SW 1271 (cell line): Measurements from ENCODE around the gene SLC16A1.
A peak's percentile ranks its signal among the peaks of the same experiment; 100 is the strongest.
"Not testable (repeated sequence)": the region's sequence is repeated elsewhere in the genome, so short reads cannot be mapped to it uniquely, and the experiment has no call there.

Experiments used
- DNase-seq, 2 experiments: peaks; one replicate each; lab custom pipeline; 2025; lab: John Stamatoyannopoulos, UW

The SLC16A1 gene

DNA sequence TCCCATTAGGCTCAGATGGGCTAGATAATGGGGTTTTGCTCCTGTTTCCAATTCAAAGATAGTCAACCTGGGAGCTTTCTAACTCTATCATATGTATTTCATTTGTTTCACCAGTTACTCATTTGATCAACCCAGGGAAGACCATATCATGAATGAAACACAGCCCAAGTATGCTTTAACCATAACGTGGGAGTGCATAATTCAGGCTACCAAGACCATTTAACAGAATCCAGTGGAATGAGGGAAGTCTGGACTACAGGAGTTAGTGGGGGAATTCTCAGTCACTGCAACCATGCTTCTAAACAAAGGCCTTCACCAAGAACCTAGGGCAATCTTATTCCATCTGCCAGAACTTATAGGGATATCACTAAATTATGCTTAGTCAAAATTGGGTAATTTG, 15.0 kb upstream of the SLC16A1 start:
- DNase-seq: no peak

DNA sequence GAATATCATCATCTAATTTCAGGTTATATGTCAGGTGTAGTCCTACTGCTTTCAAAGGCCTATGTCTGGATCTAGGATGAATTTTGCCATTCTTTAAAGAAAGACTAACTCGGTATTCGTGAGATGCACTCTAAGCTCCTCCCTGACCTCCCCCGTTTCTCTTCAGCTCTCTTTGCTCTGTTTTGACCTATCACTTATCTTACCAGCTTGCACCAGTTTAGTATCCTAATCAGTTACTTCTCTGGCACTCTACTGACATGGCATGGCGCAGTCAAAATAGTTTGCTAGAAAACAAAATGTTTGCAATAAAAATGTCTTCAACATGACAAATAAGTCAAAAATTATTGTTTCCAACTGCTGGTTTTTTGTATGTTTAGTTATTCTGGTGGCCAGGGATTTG, 8.4 kb upstream of the SLC16A1 start:
- DNase-seq: no peak

DNA sequence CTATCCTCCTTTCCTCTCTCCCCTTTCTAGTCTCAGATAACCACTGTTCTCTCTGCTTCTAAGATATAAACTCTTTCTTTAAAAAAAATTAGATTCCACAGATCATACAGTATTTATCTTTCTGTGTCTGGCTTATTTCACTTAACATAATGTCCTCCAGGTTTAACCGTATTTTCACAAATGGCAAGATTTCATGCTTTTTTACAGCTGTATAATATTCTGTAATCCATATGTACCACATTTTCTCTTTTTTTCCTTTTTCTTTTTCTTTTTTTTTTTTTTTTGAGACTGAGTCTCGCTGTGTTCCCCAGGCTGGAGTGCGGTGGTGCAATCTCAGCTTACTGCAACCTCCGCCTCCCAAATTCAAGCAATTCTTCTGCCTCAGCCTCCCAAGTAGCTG, 5.1 kb upstream of the SLC16A1 start:
- no peak for DNase-seq

DNA sequence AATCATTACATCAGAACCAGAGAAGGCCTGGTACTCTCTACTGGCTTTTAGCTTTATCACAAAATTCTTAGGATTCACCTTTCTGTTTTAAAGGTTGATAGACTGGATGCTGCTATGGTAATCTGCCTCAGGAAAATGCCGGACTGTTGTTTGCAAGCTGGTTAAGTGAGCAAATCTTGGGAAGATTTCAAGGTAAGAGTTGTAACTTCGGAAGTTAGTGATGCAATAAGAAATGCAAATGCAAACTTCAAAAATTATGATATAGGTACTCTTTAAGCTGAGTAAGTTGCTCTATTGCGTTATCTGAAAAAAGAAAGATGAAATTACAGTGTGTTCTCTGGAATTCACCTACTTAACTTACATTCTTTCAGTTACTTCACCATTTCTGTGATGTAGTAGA, 4.4 kb upstream of the SLC16A1 start:
- no peak for DNase-seq

DNA sequence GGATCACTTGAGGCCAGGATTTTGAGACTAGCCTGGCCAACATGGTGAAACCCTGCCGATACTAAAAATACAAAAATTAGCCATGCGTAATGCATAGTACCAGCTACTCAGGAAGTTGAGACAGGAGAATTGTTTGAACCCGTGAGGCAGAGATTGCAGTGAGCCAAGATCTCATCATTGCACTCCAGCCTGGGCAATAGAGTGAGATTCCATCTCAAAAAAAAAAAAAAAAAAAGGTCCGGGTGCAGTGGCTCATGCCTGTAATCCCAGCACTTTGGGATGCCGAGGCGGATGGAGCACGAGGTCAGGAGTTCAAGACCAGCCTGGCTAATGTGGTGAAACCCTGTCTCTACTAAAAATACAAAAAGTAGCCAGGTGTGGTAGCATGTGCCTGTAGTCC, 2.2 kb upstream of the SLC16A1 start:
- DNase-seq: not testable (repeated sequence)

DNA sequence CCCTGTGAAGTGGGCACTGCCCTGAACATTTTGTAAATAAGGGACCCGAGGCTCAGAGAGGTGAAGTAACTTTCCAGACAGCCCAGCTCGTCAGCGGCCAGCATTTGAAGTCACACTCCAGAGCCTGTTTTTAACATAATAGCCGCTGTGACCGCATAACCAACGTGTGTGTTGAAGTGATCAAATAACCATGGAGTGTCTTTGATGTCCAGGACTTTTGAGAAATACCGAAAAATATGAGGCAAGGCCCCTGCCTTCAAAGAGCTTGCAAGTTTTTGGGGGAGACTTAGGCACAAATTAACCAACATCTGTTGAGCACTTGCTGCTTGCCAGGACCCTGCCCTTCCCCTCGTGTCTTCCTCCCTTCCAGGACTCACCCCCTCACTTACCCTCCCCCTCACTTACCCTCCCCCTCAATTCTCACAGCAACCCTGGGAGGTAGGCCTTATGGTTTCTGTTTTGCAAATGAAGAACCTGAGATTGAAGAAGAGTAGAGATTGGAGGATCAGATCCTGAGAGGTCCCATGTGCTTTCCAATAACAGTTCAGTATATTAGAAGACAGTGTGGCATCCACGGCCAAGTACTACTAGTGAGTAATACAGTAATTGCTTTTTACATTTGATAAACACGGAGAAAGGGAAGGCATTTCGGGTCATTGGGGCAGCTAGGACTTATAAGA, 1.3 kb upstream of the SLC16A1 start:
- peak; percentile 58 to 83 for DNase-seq

DNA sequence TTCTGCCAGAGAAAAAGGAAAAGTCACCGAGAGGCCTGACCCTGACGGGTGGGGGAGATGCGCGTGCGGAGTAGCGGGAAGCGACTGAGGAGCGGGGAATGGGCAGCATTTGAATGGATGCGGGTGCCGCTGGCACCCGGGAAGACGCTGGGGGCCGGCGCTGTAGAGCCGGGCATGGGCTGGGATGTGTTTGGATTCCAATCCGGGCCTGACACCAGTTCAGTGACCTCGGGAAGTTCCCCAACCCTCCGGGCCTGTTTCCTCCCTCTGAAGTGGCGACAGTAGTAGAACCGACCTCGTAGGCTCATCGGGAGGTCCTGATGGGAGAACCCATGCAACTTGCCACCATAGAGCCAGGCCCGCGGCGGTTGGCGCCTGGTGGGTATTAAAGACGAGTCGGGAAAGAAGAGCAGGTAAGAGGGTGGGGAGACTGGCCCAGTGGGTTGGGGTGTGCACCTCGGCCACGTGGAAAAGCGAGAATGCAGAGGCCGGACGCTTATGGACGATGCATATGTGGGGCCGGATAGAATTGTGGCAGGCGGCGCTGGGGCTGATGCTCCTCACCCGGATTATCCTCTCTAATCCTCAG, 642 bp upstream of the SLC16A1 start:
- no peak for DNase-seq

DNA sequence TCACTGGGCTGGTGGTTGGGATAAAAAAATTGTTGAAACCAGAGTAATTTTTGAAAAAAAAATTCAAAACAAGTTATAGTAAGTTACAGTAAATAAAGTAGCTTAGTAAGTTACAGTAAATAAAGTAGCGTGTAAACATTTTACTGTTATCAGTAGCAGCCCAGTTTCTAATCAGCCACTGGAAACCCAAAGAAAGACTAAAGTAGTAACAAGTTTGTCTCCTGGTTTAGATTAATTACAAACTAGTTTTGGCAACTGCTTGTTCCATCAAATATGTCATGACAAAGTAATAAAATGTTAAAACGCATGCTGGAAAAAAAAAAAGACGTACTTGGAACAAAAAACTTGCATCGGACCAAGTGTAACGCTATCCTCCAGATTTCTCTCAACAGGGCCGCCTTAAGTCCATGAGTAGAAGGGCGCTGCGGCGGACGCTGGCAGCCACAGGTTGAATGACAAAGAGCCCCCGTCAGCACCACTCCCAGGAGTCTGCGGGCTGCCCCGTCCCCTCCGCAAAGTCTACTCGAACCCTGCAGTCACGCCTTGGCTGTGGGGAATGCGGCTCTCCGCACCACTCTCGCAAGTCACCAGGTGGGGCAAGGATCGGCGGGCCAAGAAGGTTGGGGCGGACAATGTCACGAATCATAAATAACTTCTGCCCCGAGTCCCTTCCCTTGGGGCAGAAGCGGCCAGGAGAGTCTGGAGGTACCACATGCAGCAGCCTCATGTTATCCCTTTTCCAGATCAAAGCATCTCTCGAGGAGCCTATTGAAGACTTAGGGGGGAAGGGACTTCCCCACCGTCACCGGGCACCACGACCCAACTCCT, 837 bp downstream of the SLC16A1 start:
- peak; percentile 13 to 54 for DNase-seq

DNA sequence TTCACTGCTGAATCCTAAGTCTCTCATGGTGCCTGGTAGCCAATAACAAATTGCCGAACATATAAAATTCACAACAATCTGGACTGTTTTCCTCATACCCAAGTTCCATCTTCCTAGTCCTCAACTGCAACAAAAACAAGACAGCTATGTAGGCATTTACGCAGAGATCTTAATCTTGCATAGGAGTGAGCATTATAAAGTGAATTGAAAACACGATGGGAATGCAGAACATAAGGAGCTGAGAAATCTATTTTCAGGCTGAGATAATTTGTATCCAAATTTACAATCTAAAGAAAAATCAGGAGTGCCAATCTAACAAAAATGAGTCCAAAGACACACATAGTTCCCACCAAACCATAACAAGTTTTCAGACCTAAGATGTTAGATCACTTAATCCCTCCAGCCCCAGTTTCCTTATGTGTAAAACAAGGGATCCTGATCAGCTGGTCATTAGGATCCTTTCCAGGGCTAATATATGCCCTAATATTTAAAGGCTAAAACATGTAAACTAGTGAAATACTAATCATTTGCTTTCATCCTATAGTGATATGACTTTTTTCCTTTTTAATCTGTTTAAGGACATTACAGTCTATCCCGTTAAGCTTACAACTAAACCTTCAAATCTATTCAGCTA, 1.9 kb downstream of the SLC16A1 start:
- DNase-seq: no peak

DNA sequence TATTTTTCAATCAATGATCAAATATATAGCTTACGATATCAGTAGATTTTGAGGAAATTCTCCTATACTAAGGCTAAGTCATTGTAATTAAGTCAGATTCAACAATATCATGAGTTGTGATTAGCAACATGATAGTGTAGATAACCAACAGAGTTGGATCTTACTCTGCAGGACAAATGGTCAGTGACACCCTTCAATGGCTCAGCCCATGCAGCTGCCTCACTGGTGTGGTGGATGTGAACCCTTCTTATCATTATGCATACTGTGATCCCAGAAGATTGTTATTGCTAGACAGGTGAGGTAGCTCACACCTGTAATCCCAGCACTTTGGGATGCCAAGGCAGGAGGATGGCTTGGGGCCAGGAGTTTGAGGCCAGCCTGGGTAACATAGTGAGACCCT, 5.6 kb downstream of the SLC16A1 start:
- no peak for DNase-seq

DNA sequence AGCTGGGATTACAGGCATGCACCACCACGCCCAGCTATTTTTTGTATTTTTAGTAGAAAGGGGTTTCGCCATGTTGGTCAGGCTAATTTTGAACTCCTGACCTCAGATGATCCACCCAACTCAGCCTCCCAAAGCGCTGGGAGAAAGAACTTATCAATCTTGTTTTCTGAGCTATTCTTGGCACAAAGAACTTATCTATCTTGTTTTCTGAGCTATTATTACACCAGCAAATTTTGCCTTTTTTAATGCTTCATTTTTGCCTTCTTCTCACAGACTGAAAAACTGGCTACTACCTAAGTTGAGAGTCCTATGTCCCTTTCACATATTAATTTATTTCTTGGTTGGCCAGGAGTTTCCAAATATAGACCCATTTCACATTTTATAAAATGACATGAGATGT, 9.3 kb downstream of the SLC16A1 start:
- no peak for DNase-seq

DNA sequence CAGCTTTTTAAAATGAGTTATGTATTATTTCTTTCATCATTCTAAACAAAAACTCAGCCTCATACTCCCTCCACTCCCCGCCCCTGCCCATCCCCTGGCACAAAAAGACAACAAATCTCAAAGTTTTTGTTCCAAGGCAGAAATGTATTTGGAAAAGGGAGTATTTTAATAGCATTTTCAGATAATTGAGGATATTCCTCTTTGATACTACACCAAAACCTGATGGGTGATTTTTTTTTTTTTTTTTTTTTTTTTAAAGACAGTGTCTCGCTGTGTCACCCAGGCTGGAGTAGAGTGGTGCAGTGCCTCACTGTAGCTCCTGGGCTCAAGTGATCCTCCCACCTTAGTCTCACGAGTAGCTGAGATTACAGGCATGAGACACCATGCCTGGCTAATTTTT, 16.2 kb downstream of the SLC16A1 start:
- no peak for DNase-seq

DNA sequence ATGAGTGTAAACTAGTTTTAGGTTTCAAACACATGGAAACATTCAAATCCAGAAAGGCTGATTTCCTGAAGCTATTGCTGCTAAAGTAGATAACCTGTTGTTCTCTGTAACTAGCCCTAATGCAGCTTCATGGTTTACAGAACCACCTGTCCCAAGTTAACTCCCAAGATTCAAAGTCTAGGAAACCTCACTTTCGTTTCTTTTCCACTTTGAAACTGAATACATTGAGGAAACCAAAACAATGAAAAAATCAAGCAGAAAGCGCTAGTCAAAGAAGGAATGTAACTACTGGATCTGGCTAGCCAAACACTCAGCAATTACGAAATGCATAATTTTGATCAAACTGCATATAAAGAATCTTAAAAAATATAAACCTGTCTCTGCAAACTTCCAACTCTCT, 17.8 kb downstream of the SLC16A1 start:
- DNase-seq: no peak

DNA sequence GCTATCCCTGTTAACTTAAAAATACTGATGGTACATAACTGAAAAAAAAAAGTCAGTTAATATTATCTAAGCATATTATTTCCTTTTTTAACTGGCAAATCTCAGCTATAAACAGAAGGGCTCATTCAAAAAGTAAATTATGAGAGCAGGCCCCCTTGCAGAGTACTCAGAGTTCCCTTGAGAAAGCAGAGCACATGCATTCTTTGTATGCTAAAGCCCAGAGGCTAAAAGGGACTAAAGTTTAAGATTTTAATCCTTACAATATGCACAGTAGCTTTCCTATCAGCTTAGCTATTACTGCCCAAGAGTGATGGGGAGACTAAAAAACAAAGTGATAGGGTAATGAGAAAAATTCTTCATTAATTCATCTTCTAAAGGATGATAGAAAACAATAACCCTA, 18.5 kb downstream of the SLC16A1 start:
- no peak for DNase-seq

DNA sequence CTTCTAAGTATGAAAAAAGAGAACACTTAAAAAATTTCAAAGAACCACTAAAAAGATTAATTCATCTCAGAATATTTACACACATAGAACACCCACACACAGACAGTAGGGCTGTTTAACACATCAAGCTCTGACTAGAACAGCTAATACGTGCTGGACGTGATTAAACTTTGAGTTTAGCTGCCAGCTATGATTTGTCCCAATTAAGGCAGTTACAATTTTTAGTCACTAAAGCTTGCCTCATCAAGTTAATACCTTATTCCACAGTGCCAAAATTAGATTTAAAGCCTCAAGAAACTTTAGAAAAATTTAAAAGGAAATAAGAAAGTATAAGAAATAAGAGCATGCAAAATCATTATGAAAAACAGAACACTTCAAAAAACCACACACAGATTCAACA, 18.9 kb downstream of the SLC16A1 start:
- DNase-seq: no peak

DNA sequence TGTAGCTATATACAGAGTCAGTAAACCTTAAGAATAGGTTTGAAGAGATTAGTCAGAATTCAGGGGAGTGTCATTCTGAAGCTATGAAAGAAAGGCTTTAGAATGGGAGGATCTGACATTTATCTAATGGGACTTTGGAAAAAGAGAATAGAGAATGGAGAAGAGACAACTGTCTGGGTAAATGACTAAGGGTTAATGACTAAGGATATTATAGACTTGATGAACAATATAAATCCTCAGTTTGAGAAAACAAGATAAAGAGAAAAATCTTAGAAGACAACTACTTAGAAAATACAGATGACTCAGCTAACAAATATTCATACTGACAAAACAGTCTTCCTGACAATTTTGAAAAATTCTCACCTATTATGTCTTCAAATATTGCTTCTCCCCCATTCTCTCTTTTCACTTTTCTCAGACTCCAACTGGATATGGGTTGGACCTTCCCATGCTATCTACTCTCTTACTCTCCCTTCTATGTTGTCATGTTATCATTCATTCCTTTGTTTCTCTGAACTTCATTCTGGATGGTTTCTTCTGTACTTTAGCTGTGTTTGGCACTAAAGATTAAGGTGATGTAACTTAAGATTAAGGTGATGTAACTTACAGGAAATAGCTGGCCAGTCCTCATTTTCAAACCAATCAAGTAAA, 20.4 kb downstream of the SLC16A1 start:
- peak in 1 of 2 experiments; percentile 64 for DNase-seq

DNA sequence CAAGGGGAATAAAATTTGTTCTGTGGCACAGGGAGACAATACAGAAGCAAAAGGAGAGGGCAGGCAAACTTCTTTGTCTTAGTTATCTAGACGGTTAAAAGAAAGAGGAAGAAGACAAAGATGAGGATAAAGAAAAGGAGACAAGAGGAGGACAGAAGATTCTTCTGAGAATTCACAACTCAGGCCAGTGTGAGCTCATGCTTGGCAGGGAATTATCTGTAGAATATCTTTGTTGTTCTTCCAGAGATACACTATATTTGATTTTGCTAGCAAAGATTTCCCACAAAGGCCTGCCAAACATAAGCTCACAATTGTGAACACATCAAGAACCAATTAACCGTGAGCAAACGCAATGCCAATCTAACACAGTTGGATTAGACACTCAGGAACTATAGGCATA, 21.4 kb downstream of the SLC16A1 start:
- no peak for DNase-seq

DNA sequence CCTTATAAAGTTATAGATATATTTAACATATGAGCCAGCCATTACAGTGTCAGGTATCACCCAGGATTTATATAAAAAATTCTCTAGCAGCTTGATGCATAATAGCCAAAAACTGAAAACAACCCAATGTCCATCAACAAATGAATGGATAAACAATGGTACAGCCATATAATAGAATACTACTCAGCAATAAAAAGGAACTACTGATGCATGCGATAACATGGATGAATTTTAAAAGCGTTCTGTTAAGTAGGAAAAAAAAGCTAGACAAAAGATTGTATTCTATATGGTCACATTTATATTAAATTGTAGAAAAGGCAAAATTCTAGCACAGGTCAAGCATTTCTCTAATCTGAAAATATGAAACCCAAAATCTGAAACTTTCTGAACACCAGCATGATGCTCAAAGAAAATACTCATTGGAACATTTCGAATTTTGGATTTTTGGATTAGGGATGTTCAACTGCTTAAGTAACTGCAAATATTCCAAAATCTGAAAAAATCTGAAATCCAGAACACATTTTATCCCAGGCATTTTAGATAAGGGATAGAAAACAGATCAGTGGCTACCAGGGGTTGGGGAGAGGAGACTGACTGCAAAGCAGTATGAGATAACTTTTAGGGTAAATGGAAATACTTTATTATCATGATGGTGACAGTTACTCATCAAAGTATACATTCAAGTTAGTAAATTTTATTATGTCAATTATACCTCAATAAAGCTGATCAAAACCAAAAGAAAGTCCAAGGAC, 22.0 kb downstream of the SLC16A1 start:
- DNase-seq: no peak

DNA sequence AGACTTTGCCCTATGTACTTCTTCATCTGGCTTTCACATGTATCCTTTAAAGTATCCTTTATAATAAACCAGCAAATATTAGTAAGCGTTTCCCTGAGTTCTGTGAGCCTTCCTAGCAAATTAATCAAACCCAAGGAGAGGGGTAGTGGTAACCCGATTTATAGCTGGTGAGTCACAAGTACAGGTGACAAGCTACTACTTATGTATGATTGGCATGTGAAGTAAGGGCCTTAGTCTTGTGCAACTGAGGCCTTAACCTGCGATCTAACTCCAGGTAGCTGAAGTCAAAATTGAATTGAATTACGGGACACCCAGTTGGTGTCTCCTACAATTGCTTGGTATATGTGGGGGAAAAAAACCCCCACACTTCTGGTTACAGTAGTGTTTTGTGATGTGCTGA, 26.0 kb downstream of the SLC16A1 start:
- no peak for DNase-seq

DNA sequence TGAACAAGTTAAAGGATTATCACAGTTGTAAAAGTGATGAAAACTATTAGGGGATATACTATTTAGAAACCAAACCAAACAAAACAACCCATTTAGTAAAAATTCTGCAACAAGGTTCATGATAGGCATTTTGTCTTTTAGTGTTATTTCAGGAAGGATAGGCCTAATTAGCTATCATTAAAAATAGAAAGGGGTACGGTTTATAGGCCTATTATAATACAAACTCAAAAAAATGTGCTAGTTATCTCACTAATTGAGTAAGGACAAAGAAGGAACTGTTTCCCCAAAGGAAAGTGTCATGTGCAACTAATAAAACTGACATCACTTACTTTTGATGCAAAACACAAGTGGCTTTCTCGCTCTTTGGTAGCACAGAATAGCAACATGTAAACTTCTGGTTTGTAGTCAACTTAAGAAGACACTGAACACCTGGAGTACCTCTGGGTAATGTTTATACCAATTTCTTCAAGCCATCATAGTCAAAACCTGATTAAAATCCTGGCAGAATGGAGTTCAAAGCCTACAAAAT, 28.5 kb downstream of the SLC16A1 start:
- no peak for DNase-seq

DNA sequence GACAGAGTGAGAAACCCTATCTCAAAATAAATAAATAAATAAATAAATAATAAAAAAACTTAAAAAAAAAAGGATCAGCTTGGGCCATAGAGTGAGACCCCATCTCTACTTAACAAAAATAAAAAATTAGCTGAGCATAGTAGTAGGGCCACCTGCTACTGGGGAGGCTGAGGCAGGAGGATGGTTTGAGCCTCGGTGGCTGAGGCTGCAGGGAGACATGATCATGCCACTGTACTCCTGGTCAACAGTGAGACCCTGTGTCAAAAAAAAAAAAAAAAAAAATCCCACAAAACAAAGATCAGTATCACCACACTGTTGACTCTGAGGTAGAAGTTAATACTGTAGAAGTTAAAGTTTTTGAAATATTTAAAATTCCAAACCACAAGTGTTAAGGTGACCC, 29.1 kb downstream of the SLC16A1 start:
- DNase-seq: no peak
